Measurements from ENCODE around the gene ZNF574. TPM values are rescaled to one million over a fixed set of nuclear protein-coding genes. Genes with fewer than 3 reads are reported as not detected.

The ZNF574 gene
- total RNA-seq, 2 donors from 2014 or later: 12.1 to 12.5 TPM

DNA sequence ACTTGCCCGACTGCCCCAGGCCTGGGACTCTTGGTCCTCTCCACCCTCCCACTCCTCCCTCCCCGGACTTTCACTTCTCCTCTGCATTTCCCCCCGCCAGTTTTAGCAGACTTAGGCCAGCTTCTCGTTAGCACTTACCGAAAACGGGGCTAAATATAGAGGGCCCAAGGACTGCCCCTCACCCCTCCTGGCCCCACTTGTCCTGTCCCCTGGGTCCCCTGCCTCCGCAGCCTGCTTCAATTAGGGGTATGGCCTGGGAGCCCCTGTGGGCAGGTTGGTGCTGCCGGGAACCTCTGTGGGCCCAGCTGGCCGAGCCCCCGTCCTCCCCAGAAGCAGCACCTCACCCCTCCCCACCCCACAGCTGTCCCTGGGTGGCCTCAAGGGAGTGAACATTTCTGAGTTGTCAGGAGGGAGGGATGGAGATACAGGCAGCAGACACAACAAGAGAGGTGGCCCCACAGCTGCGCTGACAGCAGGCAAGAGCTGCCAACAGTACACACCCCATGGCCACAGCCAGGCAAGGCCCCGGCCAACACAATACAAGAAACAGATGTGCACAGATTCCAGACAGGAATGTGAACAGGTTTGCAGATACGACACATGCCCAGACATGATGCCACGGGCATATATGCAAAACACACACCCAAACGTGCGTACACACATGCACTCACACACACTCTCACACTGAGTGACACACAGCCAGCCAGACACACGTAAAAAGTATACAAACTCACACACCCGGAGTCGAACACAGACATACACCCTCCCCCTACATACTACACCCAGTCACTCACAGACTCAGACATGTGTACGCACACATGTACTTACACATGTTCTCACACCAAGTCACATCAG is 53.7 kb downstream of the ZNF574 start:
- H3K4me3 Mint-ChIP-seq: peak overlapping the region; percentile 96
- H3K4me1 Mint-ChIP-seq: peaks cover 51% of the 10 kb centered on the region
- H3K36me3 Mint-ChIP-seq (ENCODE audit: low read depth): peaks cover 52% of the 10 kb centered on the region
- H3K9me3 Mint-ChIP-seq: no peaks in the 10 kb centered on the region
- H3K27me3 Mint-ChIP-seq: no peaks in the 10 kb centered on the region
- peak overlapping the region; percentile 92 for H3K27ac Mint-ChIP-seq
- ATAC-seq (replicated peaks): no peak

DNA sequence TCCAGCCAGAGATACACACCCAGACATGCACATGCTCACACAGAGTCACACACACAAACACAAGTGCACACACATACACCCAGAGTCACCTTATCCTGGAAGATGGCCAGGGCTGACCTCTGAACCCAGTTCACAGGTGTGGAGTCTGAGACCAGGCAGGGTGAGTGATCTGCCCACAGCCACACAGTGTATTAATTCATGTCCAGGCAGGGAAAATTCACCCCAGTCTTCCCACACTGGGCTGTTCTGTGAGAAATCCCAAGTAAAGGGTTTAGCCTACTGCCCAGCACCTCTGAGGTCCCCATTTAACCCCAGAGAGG is 54.2 kb downstream of the ZNF574 start:
- no peak for ATAC-seq (replicated peaks)
- H3K9me3 Mint-ChIP-seq: no peaks in the 10 kb centered on the region

More for the DNA sequence above, 54.2 kb downstream of the ZNF574 start:
- no peaks in the 10 kb centered on the region for H3K27me3 Mint-ChIP-seq
- H3K4me1 Mint-ChIP-seq: peaks cover 48% of the 10 kb centered on the region
- H3K27ac Mint-ChIP-seq: peak overlapping the region; percentile 92
- H3K36me3 Mint-ChIP-seq (ENCODE audit: low read depth): peaks cover 46% of the 10 kb centered on the region
- peak overlapping the region; percentile 96 for H3K4me3 Mint-ChIP-seq

Other genes starting within 250 kb of the ZNF574 start
- not detected for gene LYPD4, start 231.5 kb upstream of the ZNF574 start, total RNA-seq
- not detected for gene DMRTC2, start 231.1 kb upstream of the ZNF574 start, total RNA-seq
- 1,000 to 10,000 TPM; 3,531 to 4,049 TPM for gene RPS19, start 215.9 kb upstream of the ZNF574 start, total RNA-seq
- under 1 TPM; 0.22 to 0.98 TPM for gene CD79A, start 198.9 kb upstream of the ZNF574 start, total RNA-seq
- 100 to 1,000 TPM; 255 to 337 TPM for gene ARHGEF1, start 193.0 kb upstream of the ZNF574 start, total RNA-seq
- gene ERFL, start 147.7 kb upstream of the ZNF574 start, total RNA-seq: 1 to 10 TPM in 1 of 2 donors, under 1 TPM in 1; 0.89 to 2.1 TPM
- gene RABAC1, start 116.8 kb upstream of the ZNF574 start, total RNA-seq: 10 to 100 TPM; 37.6 to 54.7 TPM
- gene ATP1A3, start 81.9 kb upstream of the ZNF574 start, total RNA-seq: 1 to 10 TPM; 1.7 to 5.0 TPM
- 1 to 10 TPM in 1 of 2 donors, under 1 TPM in 1; 0.37 to 1.7 TPM for gene GRIK5, start 6.0 kb upstream of the ZNF574 start, total RNA-seq
- 10 to 100 TPM; 33.1 to 95.9 TPM for gene POU2F2, start 56.3 kb downstream of the ZNF574 start, total RNA-seq
- gene DEDD2, start 141.5 kb downstream of the ZNF574 start, total RNA-seq: 10 to 100 TPM; 37.4 to 45.7 TPM
- 10 to 100 TPM; 17.2 to 18.0 TPM for gene ZNF526, start 144.1 kb downstream of the ZNF574 start, total RNA-seq
- gene GSK3A, start 166.4 kb downstream of the ZNF574 start, total RNA-seq: 10 to 100 TPM; 30.3 to 47.2 TPM
- gene ERF, start 179.0 kb downstream of the ZNF574 start, total RNA-seq: 10 to 100 TPM; 44.8 to 49.7 TPM
- 100 to 1,000 TPM in 1 of 2 donors, 10 to 100 TPM in 1; 85.4 to 165 TPM for gene CIC, start 193.1 kb downstream of the ZNF574 start, total RNA-seq
- gene PRR19, start 226.0 kb downstream of the ZNF574 start, total RNA-seq: 1 to 10 TPM; 1.3 to 1.4 TPM
- 10 to 100 TPM; 42.0 to 60.2 TPM for gene PAFAH1B3, start 226.5 kb downstream of the ZNF574 start, total RNA-seq
- gene TMEM145, start 237.1 kb downstream of the ZNF574 start, total RNA-seq: 1 to 10 TPM in 1 of 2 donors, under 1 TPM in 1; 0.50 to 1.6 TPM
- 1 to 10 TPM; 3.0 to 3.1 TPM for gene MEGF8, start 249.5 kb downstream of the ZNF574 start, total RNA-seq

All from activated T-helper 17 cell treated with anti-CD3 and anti-CD28 coated beads, Interleukin-2, amount 50 U/mL, for 72 hours (primary cell).